Measurements from ENCODE around the gene GIGYF2.

DNA sequence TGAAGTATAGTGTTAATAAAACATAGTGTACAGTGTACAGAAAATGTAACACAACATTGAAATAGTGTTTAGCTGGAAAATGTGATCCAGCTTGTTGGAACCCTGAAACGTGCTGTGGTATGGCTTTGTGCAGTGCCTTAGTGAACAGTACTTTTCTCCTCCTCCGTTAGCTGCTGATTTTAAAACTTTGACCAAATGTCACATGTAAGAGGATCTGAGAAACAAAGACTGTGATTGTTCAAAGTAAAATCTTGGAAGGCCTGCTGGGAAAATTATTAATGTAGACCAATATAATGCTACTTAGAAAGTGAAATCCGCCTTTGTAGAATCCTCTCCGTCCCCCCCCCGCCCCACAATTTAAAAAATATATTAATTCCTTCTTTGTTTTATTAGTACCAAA is 80.1 kb downstream of the GIGYF2 start:
- TF ChIP-seq, protein P1, sequence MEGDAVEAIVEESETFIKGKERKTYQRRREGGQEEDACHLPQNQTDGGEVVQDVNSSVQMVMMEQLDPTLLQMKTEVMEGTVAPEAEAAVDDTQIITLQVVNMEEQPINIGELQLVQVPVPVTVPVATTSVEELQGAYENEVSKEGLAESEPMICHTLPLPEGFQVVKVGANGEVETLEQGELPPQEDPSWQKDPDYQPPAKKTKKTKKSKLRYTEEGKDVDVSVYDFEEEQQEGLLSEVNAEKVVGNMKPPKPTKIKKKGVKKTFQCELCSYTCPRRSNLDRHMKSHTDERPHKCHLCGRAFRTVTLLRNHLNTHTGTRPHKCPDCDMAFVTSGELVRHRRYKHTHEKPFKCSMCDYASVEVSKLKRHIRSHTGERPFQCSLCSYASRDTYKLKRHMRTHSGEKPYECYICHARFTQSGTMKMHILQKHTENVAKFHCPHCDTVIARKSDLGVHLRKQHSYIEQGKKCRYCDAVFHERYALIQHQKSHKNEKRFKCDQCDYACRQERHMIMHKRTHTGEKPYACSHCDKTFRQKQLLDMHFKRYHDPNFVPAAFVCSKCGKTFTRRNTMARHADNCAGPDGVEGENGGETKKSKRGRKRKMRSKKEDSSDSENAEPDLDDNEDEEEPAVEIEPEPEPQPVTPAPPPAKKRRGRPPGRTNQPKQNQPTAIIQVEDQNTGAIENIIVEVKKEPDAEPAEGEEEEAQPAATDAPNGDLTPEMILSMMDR (conservative IDR thresholded peaks at IDR 0.05; ENCODE audit: low read depth, low read length) = no peak
- TF ChIP-seq CEBPB (IDR thresholded peaks at IDR 0.05; ENCODE audit: low read depth, low read length) = no peak
- TF ChIP-seq RFX5 (IDR thresholded peaks at IDR 0.05; ENCODE audit: low read depth, low read length) = no peak
- TF ChIP-seq MAFK (IDR thresholded peaks at IDR 0.05; ENCODE audit: low read depth, low read length) = no peak
- no peak for TF ChIP-seq RAD21 (IDR thresholded peaks at IDR 0.05; ENCODE audit: low read length)
- TF ChIP-seq POLR2A (IDR thresholded peaks at IDR 0.05; ENCODE audit: low read depth, low read length) = no peak
- no peak for TF ChIP-seq MAZ (IDR thresholded peaks at IDR 0.05; ENCODE audit: borderline replicate concordance, low read depth, low read length)
- no peak for TF ChIP-seq RCOR1 (IDR thresholded peaks at IDR 0.05; ENCODE audit: insufficient replicate concordance, low read length)
- TF ChIP-seq USF2 (IDR thresholded peaks at IDR 0.05; ENCODE audit: low read depth, low read length) = no peak

Data from IMR-90 (cell line).